Putamen (tissue), 1 donor: ENCODE measurements around the gene ADGRB3.

Experiments used
- DNase-seq: peaks from one replicate; pipeline ENCODE4 v3.0.0-alpha.2; 2016; ENCODE audit warnings: low spot score

Gene ADGRB3

GRCh38 chr6:69128411-69128810 is 493.3 kb downstream of the ADGRB3 start:
- no peak for DNase-seq

- DNase-seq = no peak
These were observed 494.0 kb downstream of the ADGRB3 start for GRCh38 chr6:69129046-69129445.

GRCh38 chr6:69135927-69136326 is 500.8 kb downstream of the ADGRB3 start:
- no peak for DNase-seq

GRCh38 chr6:69138148-69138547 is 503.1 kb downstream of the ADGRB3 start:
- DNase-seq = no peak

- DNase-seq = no peak
These were observed 503.9 kb downstream of the ADGRB3 start for GRCh38 chr6:69138893-69139494.

GRCh38 chr6:69145062-69145461 is 510.0 kb downstream of the ADGRB3 start:
- no peak for DNase-seq

GRCh38 chr6:69146385-69146784 is 511.3 kb downstream of the ADGRB3 start:
- DNase-seq = no peak

GRCh38 chr6:69155467-69155866 is 520.4 kb downstream of the ADGRB3 start:
- no peak for DNase-seq

GRCh38 chr6:69162811-69163210 is 527.7 kb downstream of the ADGRB3 start:
- peak; percentile 22 for DNase-seq

GRCh38 chr6:69164564-69165229 is 529.6 kb downstream of the ADGRB3 start:
- no peak for DNase-seq

GRCh38 chr6:69179681-69180080 is 544.6 kb downstream of the ADGRB3 start:
- no peak for DNase-seq

- no peak for DNase-seq
These were observed 545.4 kb downstream of the ADGRB3 start for GRCh38 chr6:69180361-69181067.

GRCh38 chr6:69181964-69182363 is 546.9 kb downstream of the ADGRB3 start:
- no peak for DNase-seq

- DNase-seq = no peak
These were observed 550.2 kb downstream of the ADGRB3 start for GRCh38 chr6:69185276-69185675.

- DNase-seq = no peak
These were observed 567.7 kb downstream of the ADGRB3 start for GRCh38 chr6:69202768-69203167.

- DNase-seq = no peak
These were observed 581.0 kb downstream of the ADGRB3 start for GRCh38 chr6:69216127-69216526.

GRCh38 chr6:69217343-69217742 is 582.3 kb downstream of the ADGRB3 start:
- DNase-seq = no peak

GRCh38 chr6:69220375-69220774 is 585.3 kb downstream of the ADGRB3 start:
- DNase-seq = no peak

- DNase-seq = peak; percentile 62
These were observed 596.9 kb downstream of the ADGRB3 start for GRCh38 chr6:69232008-69232407.

GRCh38 chr6:69232496-69232895 is 597.4 kb downstream of the ADGRB3 start:
- DNase-seq = peak; percentile 40

- DNase-seq = peak; percentile 76
These were observed 597.9 kb downstream of the ADGRB3 start for GRCh38 chr6:69232911-69233448.

- DNase-seq = no peak
These were observed 603.0 kb downstream of the ADGRB3 start for GRCh38 chr6:69238067-69238466.

- DNase-seq = no peak
These were observed 611.9 kb downstream of the ADGRB3 start for GRCh38 chr6:69246983-69247382.
